OCI-LY7 (cell line): Measurements from ENCODE around the gene AGAP3. TPM values are rescaled to one million over a fixed set of nuclear protein-coding genes. Genes with fewer than 3 reads are reported as not detected.

Experiments used
- BruUV-seq: library from RNA; stranded (reverse); fragments of 400-500 nt; replicated peaks from 2 replicates; lab custom pipeline; 2021; lab: Mats Ljungman, UMichigan
- CTCF ChIA-PET: fragments of 300-600 bp; sonication (Branson Sonifier 250); formaldehyde crosslinking; loops from one replicate; lab custom pipeline; 2022; ENCODE audit warnings: antibody characterized with exemption; ENCODE audit not compliant: unreplicated experiment; lab: Charles Lee
- POLR2A ChIA-PET: fragments of 300-600 bp; sonication (Branson Sonifier 250); formaldehyde crosslinking; loops from one replicate; lab custom pipeline; 2022; ENCODE audit warnings: antibody characterized with exemption; lab: Charles Lee
- DNase-seq: peaks from one replicate; pipeline ENCODE4 v3.0.0-alpha.2; 2015; ENCODE audit warnings: low spot score
- H2AFZ ChIP-seq: fragments of 200-600 bp; sonication (generic), shearing (Covaris generic); 2 replicates; pipeline ENCODE4 v1.6.1; 2014; ENCODE audit warnings: mild to moderate bottlenecking, antibody characterized with exemption, low read length, moderate library complexity
- H3K27ac ChIP-seq: fragments of 200-600 bp; sonication (generic); 2 replicates; pipeline ENCODE4 v1.5.1; 2014; ENCODE audit warnings: mixed run types, low read depth, mild to moderate bottlenecking, moderate library complexity, low read length, inconsistent platforms; ENCODE audit not compliant: poor library complexity, severe bottlenecking
- H3K36me3 ChIP-seq: fragments of 200-600 bp; sonication (generic); 2 replicates; pipeline ENCODE4 v1.6.1; 2014; ENCODE audit warnings: mild to moderate bottlenecking, antibody characterized with exemption, low read length, moderate library complexity, mixed read lengths; ENCODE audit not compliant: insufficient read depth
- H3K4me1 ChIP-seq: fragments of 200-600 bp; sonication (generic); 2 replicates; pipeline ENCODE4 v1.5.1; 2014; ENCODE audit warnings: mild to moderate bottlenecking, low read length; ENCODE audit not compliant: insufficient read depth, poor library complexity, severe bottlenecking
- H3K4me2 ChIP-seq: fragments of 200-600 bp; sonication (generic); 2 replicates; pipeline ENCODE4 v1.6.1; 2014; ENCODE audit warnings: mild to moderate bottlenecking, low read length
- H3K4me3 ChIP-seq: fragments of 200-600 bp; sonication (generic); 2 replicates; pipeline ENCODE4 v1.5.1; 2014; ENCODE audit warnings: mild to moderate bottlenecking, low read depth, low read length; ENCODE audit not compliant: poor library complexity, severe bottlenecking
- H3K79me2 ChIP-seq: fragments of 200-600 bp; sonication (generic); 2 replicates; pipeline ENCODE4 v1.6.1; 2016; ENCODE audit warnings: low read depth, mild to moderate bottlenecking, low read length, moderate library complexity, mixed read lengths; ENCODE audit not compliant: insufficient read depth
- H3K9me2 ChIP-seq: fragments of 200-600 bp; sonication (generic); 2 replicates; pipeline ENCODE4 v1.6.1; 2016; ENCODE audit warnings: mild to moderate bottlenecking, low read length, mixed read lengths; ENCODE audit not compliant: insufficient read depth
- H3K9me3 ChIP-seq: fragments of 200-600 bp; sonication (generic); 2 replicates; pipeline ENCODE4 v1.6.1; 2014; ENCODE audit warnings: mild to moderate bottlenecking, mixed run types, low read length, mixed read lengths
- H4K20me1 ChIP-seq: fragments of 200-600 bp; sonication (generic); 2 replicates; pipeline ENCODE4 v1.6.1; 2014; ENCODE audit warnings: mild to moderate bottlenecking, antibody characterized with exemption, low read length, moderate library complexity, mixed read lengths; ENCODE audit not compliant: insufficient read depth
- EZH2phosphoT487 ChIP-seq: fragments of 200-600 bp; sonication (generic); IDR thresholded peaks from 2 replicates; pipeline ENCODE4 v1.6.1; 2018; ENCODE audit warnings: low read depth, borderline replicate concordance, mild to moderate bottlenecking, mixed run types, antibody characterized with exemption, low read length, moderate library complexity, mixed read lengths
- intact Hi-C: fragments of 100-400 bp; cut with micrococcal nuclease; formaldehyde crosslinking; loops from one replicate; pipeline ENCODE4 v1.10.0; 2022; ENCODE audit not compliant: unreplicated experiment
- total RNA-seq, 2 experiments: library from RNA; depleted of rRNA in 1 of 2; stranded (reverse); fragments of >200 nt in 1 of 2; shearing (Covaris generic) in 1 of 2; gene quantifications; 2 replicates each; pipeline ENCODE4 v1.2.3, GENCODE V29; 2014 to 2022
- TF ChIP-seq, protein P1 (sequence below): fragments of 200-600 bp; sonication (generic); conservative IDR thresholded peaks from 2 replicates; pipeline ENCODE4 v1.5.1; 2014; ENCODE audit warnings: mild to moderate bottlenecking, antibody characterized with exemption, low read length, moderate library complexity, mixed read lengths

Gene AGAP3
- total RNA-seq, 2 experiments from 2014 or later = 4.8 to 30.9 TPM

DNA sequence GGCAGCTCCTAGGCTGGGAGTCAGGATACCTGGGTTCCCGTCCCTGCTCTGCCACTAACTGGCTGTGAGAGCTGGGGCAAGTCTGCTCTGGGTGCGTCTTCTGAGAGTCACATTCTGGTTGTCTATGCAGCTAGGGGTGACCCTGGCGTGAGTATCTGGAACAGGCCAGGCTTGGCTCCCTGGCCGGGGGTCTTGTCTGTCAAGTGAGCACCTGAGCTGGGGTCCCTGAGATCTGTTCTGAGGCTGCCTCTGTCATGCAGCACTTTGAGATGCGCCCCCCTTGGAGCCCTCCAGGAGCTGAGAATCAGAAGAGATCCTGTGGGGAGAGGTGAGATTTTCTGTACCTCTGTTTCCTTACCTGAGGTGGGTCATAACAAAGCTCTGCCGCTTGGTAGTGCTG lies 7.5 kb downstream of the AGAP3 start:
- Histone ChIP-seq H4K20me1 (no peaks in the 10 kb centered on the region; the same call in 1 of the 2 replicates), H2AFZ (no peak overlapping the region), H3K79me2 (no peaks in the 10 kb centered on the region)

DNA sequence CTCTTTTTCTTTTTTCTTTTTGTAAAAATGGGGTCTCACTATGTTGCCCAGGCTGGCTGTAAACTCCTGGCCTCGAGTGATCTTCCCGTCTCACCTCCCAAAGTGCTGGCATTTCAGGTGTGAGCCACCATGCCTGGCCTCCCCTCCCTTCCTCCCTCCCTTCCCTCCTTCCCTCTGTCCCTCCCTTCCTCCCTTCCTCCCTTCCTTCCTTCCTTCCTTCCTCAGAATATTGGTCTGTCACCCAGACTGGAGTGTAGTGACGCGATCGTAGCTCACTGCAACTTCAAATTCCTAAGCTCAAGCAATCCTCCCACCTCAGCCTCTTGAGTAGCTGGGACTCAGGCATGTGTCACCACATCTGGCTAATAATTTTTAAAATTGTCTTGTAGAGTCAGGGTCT lies 8.4 kb downstream of the AGAP3 start:
- Histone ChIP-seq H3K4me2 (no peak overlapping the region), H3K4me3 (no peak overlapping the region), H2AFZ (no peak overlapping the region), H3K27ac (no peak overlapping the region), H3K79me2 (no peaks in the 10 kb centered on the region), H3K4me1 (peaks cover 3% of the 10 kb centered on the region), H4K20me1 (no peaks in the 10 kb centered on the region; the same call in 1 of the 2 replicates), H3K9me3 (no peaks in the 10 kb centered on the region), H3K9me2 (no peaks in the 10 kb centered on the region), H3K36me3 (no peaks in the 10 kb centered on the region)
- no TSS peak for BruUV-seq
- DNase-seq = no peak
- POLR2A ChIA-PET = interaction anchor here (0.6 to 0.8 kb wide), 5 partner anchors 8 to 124 kb away, joined by 3 to 5 read pairs (median 3); partner anchors contain the start of gene FASTK
- TF ChIP-seq, protein P1, sequence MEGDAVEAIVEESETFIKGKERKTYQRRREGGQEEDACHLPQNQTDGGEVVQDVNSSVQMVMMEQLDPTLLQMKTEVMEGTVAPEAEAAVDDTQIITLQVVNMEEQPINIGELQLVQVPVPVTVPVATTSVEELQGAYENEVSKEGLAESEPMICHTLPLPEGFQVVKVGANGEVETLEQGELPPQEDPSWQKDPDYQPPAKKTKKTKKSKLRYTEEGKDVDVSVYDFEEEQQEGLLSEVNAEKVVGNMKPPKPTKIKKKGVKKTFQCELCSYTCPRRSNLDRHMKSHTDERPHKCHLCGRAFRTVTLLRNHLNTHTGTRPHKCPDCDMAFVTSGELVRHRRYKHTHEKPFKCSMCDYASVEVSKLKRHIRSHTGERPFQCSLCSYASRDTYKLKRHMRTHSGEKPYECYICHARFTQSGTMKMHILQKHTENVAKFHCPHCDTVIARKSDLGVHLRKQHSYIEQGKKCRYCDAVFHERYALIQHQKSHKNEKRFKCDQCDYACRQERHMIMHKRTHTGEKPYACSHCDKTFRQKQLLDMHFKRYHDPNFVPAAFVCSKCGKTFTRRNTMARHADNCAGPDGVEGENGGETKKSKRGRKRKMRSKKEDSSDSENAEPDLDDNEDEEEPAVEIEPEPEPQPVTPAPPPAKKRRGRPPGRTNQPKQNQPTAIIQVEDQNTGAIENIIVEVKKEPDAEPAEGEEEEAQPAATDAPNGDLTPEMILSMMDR = no peak
- no peak for TF ChIP-seq EZH2phosphoT487
- intact Hi-C loops = loop anchor here (10.0 kb wide), 1 partner anchor 60 kb away; no protein-coding TSS in a partner anchor
- CTCF ChIA-PET = interaction anchor here (0.7 kb wide), 1 partner anchor 16 kb away, joined by 13 read pairs; no protein-coding TSS in a partner anchor

More for the DNA sequence above, 7.5 kb downstream of the AGAP3 start:
- H3K9me2 ChIP-seq = no peaks in the 10 kb centered on the region
- no peak for TF ChIP-seq EZH2phosphoT487
- TF ChIP-seq, protein P1 = no peak
- H3K4me1 ChIP-seq = peaks cover 3% of the 10 kb centered on the region
- BruUV-seq = no TSS peak
- H3K4me2 ChIP-seq = no peak overlapping the region
- ChIA-PET CTCF (interaction anchor here (1.1 kb wide), 1 partner anchor 11 kb away, joined by 3 read pairs; the partner anchor contains the start of gene TMUB1), POLR2A (interaction anchor here (0.5 to 0.7 kb wide), 3 partner anchors 9 to 758 kb away, joined by 3 read pairs; no protein-coding TSS in a partner anchor)
- DNase-seq = no peak
- intact Hi-C loops = loop anchor here (10.0 kb wide), 1 partner anchor 61 kb away; no protein-coding TSS in a partner anchor
- H3K36me3 ChIP-seq = no peaks in the 10 kb centered on the region
- no peaks in the 10 kb centered on the region for H3K9me3 ChIP-seq
- H3K27ac ChIP-seq = no peak overlapping the region
- H3K4me3 ChIP-seq = no peak overlapping the region
